ENCODE data around the gene NFE2L1. TPM values are rescaled to one million over a fixed set of nuclear protein-coding genes. Genes with fewer than 3 reads are reported as not detected.

Gene NFE2L1
- total and polyA plus RNA-seq, 9 of the 15 experiments (the other 6 are each of a cell fraction or from before 2014, with no cell fraction given): 2.0 to 68.6 (median 39.7) TPM

GRCh38 chr17:48060249-48060648, 12.1 kb downstream of the NFE2L1 start:
- no peak for ATAC-seq
- H3K4me3 ChIP-seq: no peak overlapping the region
- DNase-seq (ENCODE audit: extremely low read depth in 1 of 4, low spot score in 3 of 4): peak in 1 of 4 experiments; percentile 17
- peaks cover 3% of the 10 kb centered on the region; the same call in 1 of the 2 replicates for H4K20me1 ChIP-seq (replicated peaks; ENCODE audit: control insufficient read depth, insufficient read depth, low read length)
- intact Hi-C loops (cut with micrococcal nuclease): no loop called here
- H3K9me1 ChIP-seq (ENCODE audit: control insufficient read depth, insufficient read depth, low read length): peaks cover 6% of the 10 kb centered on the region
- no peak overlapping the region for H2AFZ ChIP-seq (ENCODE audit: low read depth, low read length)
- in situ Hi-C loops (cut with MboI): no loop called here
- no peaks in the 10 kb centered on the region for H3K9me3 ChIP-seq (replicated peaks; ENCODE audit: control insufficient read depth, insufficient read depth, low read depth, low read length)
- no TSS peak for BruUV-seq (replicated peaks)
- TF ChIP-seq ZNF263 (CRISPR knock-in tag; IDR thresholded peaks at IDR 0.05; ENCODE audit: borderline replicate concordance) (peak; percentile 22; the same call in 1 of the 2 replicates), HOXB6 (CRISPR knock-in tag; IDR thresholded peaks at IDR 0.05; ENCODE audit: borderline replicate concordance) (no peak), BMI1 (IDR thresholded peaks at IDR 0.05; ENCODE audit: low read length) (no peak), RBFOX2 (IDR thresholded peaks at IDR 0.05; ENCODE audit: low read depth, low read length) (peak; percentile 53), ARID2 (IDR thresholded peaks at IDR 0.05) (no peak)
- ChIA-PET CTCF (ENCODE audit: low intra/inter-chr PET ratio) (no interaction called here), POLR2A (interaction anchor here (0.7 to 6.5 kb wide), 3 partner anchors 9 to 14 kb away, joined by 3 to 74 read pairs (median 5); partner anchors contain the start of gene NFE2L1)
- no peak overlapping the region for H3K27ac ChIP-seq (ENCODE audit: extremely low read depth, low read depth, low read length)
- peaks cover 13 to 21% of the 10 kb centered on the region in 2 experiments; a peak in 4 of 5 replicates for H3K4me1 ChIP-seq (replicated peaks in 1 of 2; ENCODE audit: control insufficient read depth in 2 of 2, insufficient read depth in 2 of 2, low read length in 2 of 2)
- peaks cover 16% of the 10 kb centered on the region for H3K79me2 ChIP-seq (ENCODE audit: control insufficient read depth, insufficient read depth, low read length)
- H3K36me3 ChIP-seq (ENCODE audit: control insufficient read depth, insufficient read depth, low read length): peaks cover 90% of the 10 kb centered on the region
- no peak for FAIRE-seq
- 0 out of 4 replicates have a peak overlapping the region, but pooled peaks of 1 of the 2 experiments have one; percentile 6 for H3K9ac ChIP-seq (ENCODE audit: insufficient read depth in 1 of 2, low read depth in 2 of 2, low read length in 2 of 2)
- 82% methylated on average over 6 of the region's 7 CpGs for WGBS (ENCODE audit: insufficient coverage, low coverage, missing lambda C conversion rate)
- no peaks in the 10 kb centered on the region for H3K27me3 ChIP-seq (ENCODE audit: control insufficient read depth in 2 of 2, insufficient read depth in 2 of 2, low read length in 2 of 2)
- no peak overlapping the region for H3K4me2 ChIP-seq (ENCODE audit: insufficient read depth, low read length)

DNA sequence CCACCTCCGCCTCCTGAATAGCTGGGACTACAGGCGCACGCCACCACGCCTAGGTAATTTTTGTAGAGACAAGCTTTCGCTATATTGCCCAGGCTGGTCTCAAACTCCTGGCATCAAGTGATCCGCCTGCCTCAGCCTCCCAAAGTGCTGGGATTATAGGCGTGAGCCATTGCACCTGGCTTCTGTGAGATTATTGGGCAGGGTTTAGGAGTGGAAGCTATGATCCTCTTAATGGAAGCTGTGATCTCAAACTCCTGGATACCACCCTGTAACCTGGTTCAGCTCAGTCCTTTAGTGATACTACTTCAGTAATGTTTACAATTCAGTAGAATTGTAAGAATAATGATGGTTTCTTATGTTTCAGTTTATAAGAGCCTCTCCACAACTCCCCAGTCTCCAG, 14.1 kb downstream of the NFE2L1 start:
- POLR2A ChIA-PET: interaction anchor here (1.0 to 2.1 kb wide), 8 partner anchors 10 to 280 kb away, joined by 3 to 18 read pairs (median 4); partner anchors contain the start of genes CBX1 and NFE2L1
- FAIRE-seq (no peak), ATAC-seq (no peak), DNase-seq (ENCODE audit: extremely low read depth in 1 of 4, low spot score in 3 of 4) (no peak)
- peaks cover 5 to 7% of the 10 kb centered on the region in 2 experiments; a peak in 3 of 5 replicates for H3K4me1 ChIP-seq (replicated peaks in 1 of 2; ENCODE audit: control insufficient read depth in 2 of 2, insufficient read depth in 2 of 2, low read length in 2 of 2)
- CTCF ChIA-PET (ENCODE audit: low intra/inter-chr PET ratio): no interaction called here
- H3K79me2 ChIP-seq (ENCODE audit: control insufficient read depth, insufficient read depth, low read length): no peaks in the 10 kb centered on the region; the same call in 2 of the 3 replicates
- WGBS (ENCODE audit: insufficient coverage, low coverage, missing lambda C conversion rate): 98% methylated on average over 7 of the region's 7 CpGs
- H3K27ac ChIP-seq (ENCODE audit: extremely low read depth, low read depth, low read length): no peak overlapping the region
- H4K20me1 ChIP-seq (replicated peaks; ENCODE audit: control insufficient read depth, insufficient read depth, low read length): peaks cover 3% of the 10 kb centered on the region; the same call in 1 of the 2 replicates
- in situ Hi-C loops (cut with MboI) (no loop called here), intact Hi-C loops (cut with micrococcal nuclease) (no loop called here)
- peaks cover 85% of the 10 kb centered on the region for H3K36me3 ChIP-seq (ENCODE audit: control insufficient read depth, insufficient read depth, low read length)
- H3K4me3 ChIP-seq: no peak overlapping the region
- no TSS peak for BruUV-seq (replicated peaks)
- H3K9me3 ChIP-seq (replicated peaks; ENCODE audit: control insufficient read depth, insufficient read depth, low read depth, low read length): no peaks in the 10 kb centered on the region
- no peak overlapping the region for H3K4me2 ChIP-seq (ENCODE audit: insufficient read depth, low read length)
- no peak overlapping the region for H3K9ac ChIP-seq (ENCODE audit: insufficient read depth in 1 of 2, low read depth in 2 of 2, low read length in 2 of 2)
- TF ChIP-seq PHF20 (IDR thresholded peaks at IDR 0.05; ENCODE audit: partially characterized antibody): no peak
- TF ChIP-seq RAD21 (CRISPR knock-in tag; conservative IDR thresholded peaks at IDR 0.05 in 1 of 2, IDR thresholded peaks at IDR 0.05 in 1 of 2): no peak
- peak; percentile 27; the same call in 1 of the 2 replicates for TF ChIP-seq RBFOX2 (IDR thresholded peaks at IDR 0.05; ENCODE audit: low read depth, low read length)
- TF ChIP-seq, protein P1, sequence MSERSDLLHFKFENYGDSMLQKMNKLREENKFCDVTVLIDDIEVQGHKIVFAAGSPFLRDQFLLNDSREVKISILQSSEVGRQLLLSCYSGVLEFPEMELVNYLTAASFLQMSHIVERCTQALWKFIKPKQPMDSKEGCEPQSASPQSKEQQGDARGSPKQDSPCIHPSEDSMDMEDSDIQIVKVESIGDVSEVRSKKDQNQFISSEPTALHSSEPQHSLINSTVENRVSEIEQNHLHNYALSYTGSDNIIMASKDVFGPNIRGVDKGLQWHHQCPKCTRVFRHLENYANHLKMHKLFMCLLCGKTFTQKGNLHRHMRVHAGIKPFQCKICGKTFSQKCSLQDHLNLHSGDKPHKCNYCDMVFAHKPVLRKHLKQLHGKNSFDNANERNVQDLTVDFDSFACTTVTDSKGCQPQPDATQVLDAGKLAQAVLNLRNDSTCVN (CRISPR knock-in tag; IDR thresholded peaks at IDR 0.05): no peak
- H3K9me1 ChIP-seq (ENCODE audit: control insufficient read depth, insufficient read depth, low read length): no peaks in the 10 kb centered on the region
- H3K27me3 ChIP-seq (ENCODE audit: control insufficient read depth in 2 of 2, insufficient read depth in 2 of 2, low read length in 2 of 2): no peaks in the 10 kb centered on the region
- no peak overlapping the region for H2AFZ ChIP-seq (ENCODE audit: low read depth, low read length)
